Vagina (tissue), 2 donors: ENCODE measurements around the gene GADL1. TPM values are rescaled to one million over a fixed set of nuclear protein-coding genes. Genes with fewer than 3 reads are reported as not detected.

Experiments
- DNase-seq, 2 donors: peaks; one replicate each; pipeline ENCODE4 v3.0.0-alpha.2; 2017; ENCODE audit errors: extremely low spot score in 2 of 2
- H3K27ac ChIP-seq: fragments of 200-600 bp; sonication (generic); one replicate; pipeline ENCODE4 v1.5.1; 2019
- H3K27me3 ChIP-seq: fragments of 200-600 bp; sonication (generic); one replicate; pipeline ENCODE4 v1.5.1; 2019
- H3K36me3 ChIP-seq, 2 donors: fragments of 200-600 bp; sonication (generic); one replicate each; pipeline ENCODE4 v1.5.1; 2017 to 2019
- H3K4me1 ChIP-seq: fragments of 200-600 bp; sonication (generic); one replicate; pipeline ENCODE4 v1.5.1; 2019
- H3K4me3 ChIP-seq, 2 donors: fragments of 200-600 bp; sonication (generic); 1 replicate in 1 of 2; 2 replicates in 1 of 2; pipeline ENCODE4 v1.5.1; 2016 to 2019
- H3K9me3 ChIP-seq: fragments of 200-600 bp; sonication (generic); one replicate; pipeline ENCODE4 v1.5.1; 2019
- POLR2A ChIP-seq, 2 donors: fragments of 450-650 bp; IDR thresholded peaks; one replicate each; pipeline ENCODE4 v1.6.1; 2017; ENCODE audit warnings: antibody characterized with exemption in 2 of 2, mild to moderate bottlenecking in 2 of 2, moderate library complexity in 2 of 2
- POLR2AphosphoS5 ChIP-seq, 2 donors: sonication (generic); formaldehyde crosslinking; IDR thresholded peaks; one replicate each; pipeline ENCODE4 v1.9.0; 2017; ENCODE audit warnings: antibody characterized with exemption in 2 of 2, mild to moderate bottlenecking in 2 of 2, low read depth in 1 of 2; ENCODE audit not compliant: insufficient read depth in 1 of 2
- intact Hi-C: fragments of 100-400 bp; cut with DNase I; formaldehyde crosslinking; loops from one replicate; pipeline ENCODE4 v1.15.1; 2023
- total RNA-seq: library from RNA; depleted of rRNA; stranded (reverse); fragments of >200 nt; gene quantifications from one replicate; pipeline ENCODE4 v1.2.3, GENCODE V29; 2016
- TF ChIP-seq, protein P1 (sequence below), 3 experiments: fragments of 450-650 bp in 2 of 3; fragments of 200-600 bp in 1 of 3; sonication (generic) in 1 of 3; IDR thresholded peaks; one replicate each; pipeline ENCODE4 v1.5.1; 2017 to 2019; ENCODE audit warnings: antibody characterized with exemption in 3 of 3, mild to moderate bottlenecking in 2 of 3, moderate library complexity in 2 of 3

GADL1 gene
- total RNA-seq, 1 donor from 2014 or later: not detected

- no peaks in the 10 kb centered on the region for H3K27me3 ChIP-seq
- TF ChIP-seq POLR2A (IDR thresholded peaks at IDR 0.05) (no peak), POLR2AphosphoS5 (IDR thresholded peaks at IDR 0.05; ENCODE audit: insufficient read depth in 1 of 2, low read depth in 1 of 2) (no peak)
- TF ChIP-seq, protein P1, sequence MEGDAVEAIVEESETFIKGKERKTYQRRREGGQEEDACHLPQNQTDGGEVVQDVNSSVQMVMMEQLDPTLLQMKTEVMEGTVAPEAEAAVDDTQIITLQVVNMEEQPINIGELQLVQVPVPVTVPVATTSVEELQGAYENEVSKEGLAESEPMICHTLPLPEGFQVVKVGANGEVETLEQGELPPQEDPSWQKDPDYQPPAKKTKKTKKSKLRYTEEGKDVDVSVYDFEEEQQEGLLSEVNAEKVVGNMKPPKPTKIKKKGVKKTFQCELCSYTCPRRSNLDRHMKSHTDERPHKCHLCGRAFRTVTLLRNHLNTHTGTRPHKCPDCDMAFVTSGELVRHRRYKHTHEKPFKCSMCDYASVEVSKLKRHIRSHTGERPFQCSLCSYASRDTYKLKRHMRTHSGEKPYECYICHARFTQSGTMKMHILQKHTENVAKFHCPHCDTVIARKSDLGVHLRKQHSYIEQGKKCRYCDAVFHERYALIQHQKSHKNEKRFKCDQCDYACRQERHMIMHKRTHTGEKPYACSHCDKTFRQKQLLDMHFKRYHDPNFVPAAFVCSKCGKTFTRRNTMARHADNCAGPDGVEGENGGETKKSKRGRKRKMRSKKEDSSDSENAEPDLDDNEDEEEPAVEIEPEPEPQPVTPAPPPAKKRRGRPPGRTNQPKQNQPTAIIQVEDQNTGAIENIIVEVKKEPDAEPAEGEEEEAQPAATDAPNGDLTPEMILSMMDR (IDR thresholded peaks at IDR 0.05): no peak
- DNase-seq: no peak
- no peaks in the 10 kb centered on the region for H3K36me3 ChIP-seq
- no peak overlapping the region for H3K27ac ChIP-seq
- intact Hi-C loops: no loop called here
- H3K9me3 ChIP-seq: no peaks in the 10 kb centered on the region
- H3K4me3 ChIP-seq: no peak overlapping the region
- no peaks in the 10 kb centered on the region for H3K4me1 ChIP-seq
Measured at GRCh38 chr3:30908456-30909037, 14.1 kb upstream of the GADL1 start.

- Histone ChIP-seq H3K4me3 (no peak overlapping the region), H3K36me3 (no peaks in the 10 kb centered on the region), H3K27me3 (no peaks in the 10 kb centered on the region), H3K4me1 (no peaks in the 10 kb centered on the region), H3K9me3 (no peaks in the 10 kb centered on the region), H3K27ac (no peak overlapping the region)
- TF ChIP-seq POLR2A (IDR thresholded peaks at IDR 0.05): no peak
- TF ChIP-seq, protein P1 (IDR thresholded peaks at IDR 0.05): no peak
- no peak for TF ChIP-seq POLR2AphosphoS5 (IDR thresholded peaks at IDR 0.05; ENCODE audit: insufficient read depth in 1 of 2, low read depth in 1 of 2)
- intact Hi-C loops: no loop called here
- DNase-seq: no peak
Measured at GRCh38 chr3:30904996-30905395, 10.5 kb upstream of the GADL1 start.

- Histone ChIP-seq H3K4me1 (no peaks in the 10 kb centered on the region), H3K36me3 (no peaks in the 10 kb centered on the region), H3K27me3 (no peaks in the 10 kb centered on the region), H3K27ac (no peak overlapping the region), H3K9me3 (no peaks in the 10 kb centered on the region), H3K4me3 (no peak overlapping the region)
- TF ChIP-seq POLR2A (IDR thresholded peaks at IDR 0.05): no peak
- TF ChIP-seq, protein P1 (IDR thresholded peaks at IDR 0.05): no peak
- TF ChIP-seq POLR2AphosphoS5 (IDR thresholded peaks at IDR 0.05; ENCODE audit: insufficient read depth in 1 of 2, low read depth in 1 of 2): no peak
- no peak for DNase-seq
- intact Hi-C loops: no loop called here
Measured at GRCh38 chr3:30895329-30895728, 868 bp upstream of the GADL1 start.

DNA sequence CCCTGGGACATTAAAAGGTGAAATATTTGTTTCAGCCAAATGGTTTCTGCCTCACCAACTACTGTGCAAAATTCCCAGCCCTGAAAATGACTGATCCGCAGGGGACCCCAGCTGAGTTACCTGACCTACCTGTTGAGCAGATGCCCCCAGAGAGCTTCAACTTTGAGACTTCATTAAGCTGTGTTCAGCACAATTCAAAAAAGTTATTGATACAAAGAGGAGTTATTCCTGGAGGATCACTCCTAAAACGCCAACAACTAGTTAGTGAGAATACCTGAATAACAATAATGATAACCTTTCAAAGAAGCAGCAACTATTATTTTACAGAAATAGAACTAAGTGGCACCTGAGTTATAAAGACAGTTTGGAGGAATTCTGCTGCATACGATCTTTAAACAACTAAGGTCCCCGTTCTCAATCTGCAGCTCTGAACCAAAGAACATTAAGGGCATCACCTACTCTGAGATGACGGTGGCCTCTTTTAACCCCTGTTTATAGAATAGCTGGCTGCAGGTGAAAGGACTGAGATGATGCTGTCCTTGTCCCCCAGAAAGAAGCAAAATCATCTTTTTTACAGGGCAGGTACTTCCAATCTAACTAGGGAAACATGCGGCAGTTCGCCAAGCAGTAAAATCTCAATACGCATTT lies 659 bp downstream of the GADL1 start:
- Histone ChIP-seq H3K4me3 (peak overlapping the region; percentile 45 to 49), H3K9me3 (no peaks in the 10 kb centered on the region), H3K4me1 (no peaks in the 10 kb centered on the region), H3K27ac (no peak overlapping the region), H3K36me3 (no peaks in the 10 kb centered on the region), H3K27me3 (no peaks in the 10 kb centered on the region)
- intact Hi-C loops: no loop called here
- TF ChIP-seq, protein P1 (IDR thresholded peaks at IDR 0.05): no peak
- no peak for TF ChIP-seq POLR2A (IDR thresholded peaks at IDR 0.05)
- no peak for TF ChIP-seq POLR2AphosphoS5 (IDR thresholded peaks at IDR 0.05; ENCODE audit: insufficient read depth in 1 of 2, low read depth in 1 of 2)
- DNase-seq: no peak

DNA sequence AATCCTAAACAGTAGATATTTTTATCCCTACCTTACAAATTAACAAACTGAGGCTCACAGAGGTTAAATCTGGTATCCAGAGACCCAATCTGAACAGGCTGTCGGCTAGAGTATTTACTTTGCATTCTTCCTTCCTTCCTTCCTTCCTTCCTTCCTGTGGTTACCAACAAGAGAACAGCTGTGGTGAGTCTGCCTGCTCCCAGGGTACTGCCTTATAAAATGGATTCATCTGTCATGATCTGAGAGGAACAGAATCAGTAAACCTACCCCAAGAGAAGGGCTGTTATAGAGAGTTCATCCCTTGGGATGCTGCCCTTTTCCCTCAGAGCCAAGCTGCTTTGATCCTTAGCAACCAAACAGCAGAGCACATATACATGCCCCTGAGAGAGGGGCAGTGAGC lies 3.6 kb downstream of the GADL1 start:
- H3K4me1 ChIP-seq: no peaks in the 10 kb centered on the region
- TF ChIP-seq, protein P1 (IDR thresholded peaks at IDR 0.05): no peak
- TF ChIP-seq POLR2AphosphoS5 (IDR thresholded peaks at IDR 0.05; ENCODE audit: insufficient read depth in 1 of 2, low read depth in 1 of 2) (no peak), POLR2A (IDR thresholded peaks at IDR 0.05) (no peak)
- H3K36me3 ChIP-seq: no peaks in the 10 kb centered on the region
- DNase-seq: no peak
- intact Hi-C loops: no loop called here
- H3K4me3 ChIP-seq: no peak overlapping the region
- no peaks in the 10 kb centered on the region for H3K27me3 ChIP-seq
- no peaks in the 10 kb centered on the region for H3K9me3 ChIP-seq
- no peak overlapping the region for H3K27ac ChIP-seq
